HG02840 (cell line): ENCODE results near the gene ACSL3.
"Not testable (repeated sequence)": the region's sequence is repeated elsewhere in the genome, so short reads cannot be mapped to it uniquely, and the experiment has no call there.

ENCODE experiments used
- ATAC-seq: cut with Tn5 transposase; IDR thresholded peaks from one replicate; pipeline ENCODE4 v1.9.1; 2021; ENCODE audit warnings: mild to moderate bottlenecking, moderate library complexity, moderate number of reproducible peaks; ENCODE audit not compliant: unreplicated experiment, low FRiP score

Gene ACSL3

DNA sequence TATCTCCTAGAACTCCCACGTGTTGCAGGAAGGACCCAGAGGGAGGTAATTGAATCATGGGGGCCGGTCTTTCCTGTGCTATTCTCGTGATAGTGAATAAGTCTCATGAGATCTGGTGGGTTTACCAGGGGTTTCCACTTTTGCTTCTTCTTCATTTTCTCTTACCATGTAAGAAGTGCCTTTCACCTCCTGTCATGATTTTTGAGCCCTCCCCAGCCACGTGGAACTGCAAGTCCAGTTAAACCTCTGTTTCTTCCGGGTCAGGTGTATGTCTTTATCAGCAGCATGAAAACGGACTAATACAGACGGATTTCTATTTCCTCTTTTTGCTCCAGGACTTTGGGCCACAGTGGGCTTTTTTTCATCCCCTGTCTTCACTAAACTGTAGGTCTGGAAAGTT lies 102.8 kb downstream of the ACSL3 start:
- no peak for ATAC-seq

DNA sequence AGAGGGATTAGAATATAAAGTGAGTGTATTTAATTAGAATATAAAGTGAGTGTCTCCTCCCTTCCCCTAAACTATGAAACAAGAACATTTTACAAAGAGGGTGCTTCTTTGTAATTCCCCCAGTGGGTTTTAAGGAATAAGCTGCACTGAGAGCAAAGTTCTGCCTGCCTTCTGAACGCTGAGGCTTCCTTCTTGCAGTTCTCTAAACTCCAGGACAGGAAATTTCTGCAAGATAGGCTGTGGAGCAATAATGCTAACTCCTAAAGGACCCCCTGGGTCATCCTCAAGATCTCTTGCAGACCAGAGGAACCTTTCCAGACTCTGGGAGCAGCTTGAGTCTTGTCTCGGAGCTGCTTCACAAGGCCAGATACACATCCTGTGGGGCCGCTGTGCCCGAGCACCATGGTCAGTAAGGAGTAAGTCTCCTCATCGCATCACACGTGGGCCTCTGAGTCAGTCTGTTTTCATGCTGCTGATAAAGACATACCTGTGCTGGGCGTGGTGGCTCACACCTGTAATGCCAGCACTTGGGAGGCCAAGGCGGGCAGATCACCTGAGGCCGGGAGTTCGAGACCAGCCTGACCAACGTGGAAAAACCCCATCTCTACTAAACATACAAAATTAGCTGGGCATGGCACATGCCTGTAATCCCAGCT lies 103.7 kb downstream of the ACSL3 start:
- no peak for ATAC-seq

DNA sequence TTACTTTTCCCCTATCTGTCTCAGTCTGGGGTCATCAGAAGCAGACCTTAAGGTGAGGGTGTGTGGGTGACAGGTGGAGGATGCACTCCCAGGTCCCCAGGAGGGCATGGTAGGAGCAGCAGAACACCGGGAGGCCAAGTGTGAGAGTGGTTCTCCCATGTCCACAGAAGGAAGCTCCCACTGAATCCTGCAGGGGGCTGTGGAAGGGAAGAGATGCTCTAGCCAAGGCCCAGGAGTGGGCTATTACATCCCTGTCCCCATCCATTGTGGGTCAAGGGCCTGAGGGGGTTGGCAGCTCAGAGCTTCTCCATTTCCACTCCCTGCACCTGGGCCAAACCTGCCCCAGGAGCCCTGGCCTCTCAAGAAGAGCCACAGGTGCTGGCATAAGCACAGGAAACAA lies 104.7 kb downstream of the ACSL3 start:
- no peak for ATAC-seq

DNA sequence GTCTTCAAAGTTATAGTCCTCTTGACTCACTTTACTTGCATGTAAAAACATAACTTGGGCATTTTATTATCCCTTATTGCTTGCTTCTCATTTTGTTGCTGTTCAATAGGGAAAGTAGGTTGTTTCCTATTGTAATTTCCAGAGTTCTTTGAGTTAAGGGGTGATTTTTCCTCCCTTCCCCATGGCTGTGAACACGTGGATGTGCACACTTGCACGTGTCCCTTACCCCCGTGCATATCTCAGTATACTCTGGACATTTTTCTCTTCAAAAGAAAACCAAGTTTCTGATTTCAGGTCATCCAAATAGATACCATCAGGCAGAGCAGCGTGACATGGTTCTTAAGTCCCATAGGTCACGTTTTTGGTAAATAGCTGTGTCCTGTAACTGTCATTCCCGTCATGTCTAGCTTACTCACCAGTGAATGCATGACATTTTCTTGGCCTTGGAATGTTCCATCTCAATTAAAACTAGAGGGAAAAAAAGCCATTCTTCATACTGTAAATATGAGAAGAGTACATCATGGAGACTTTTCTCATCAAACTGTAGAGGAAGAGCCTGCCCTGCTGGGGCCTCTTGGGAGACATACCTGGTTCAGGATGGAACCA lies 107.8 kb downstream of the ACSL3 start:
- no peak for ATAC-seq

DNA sequence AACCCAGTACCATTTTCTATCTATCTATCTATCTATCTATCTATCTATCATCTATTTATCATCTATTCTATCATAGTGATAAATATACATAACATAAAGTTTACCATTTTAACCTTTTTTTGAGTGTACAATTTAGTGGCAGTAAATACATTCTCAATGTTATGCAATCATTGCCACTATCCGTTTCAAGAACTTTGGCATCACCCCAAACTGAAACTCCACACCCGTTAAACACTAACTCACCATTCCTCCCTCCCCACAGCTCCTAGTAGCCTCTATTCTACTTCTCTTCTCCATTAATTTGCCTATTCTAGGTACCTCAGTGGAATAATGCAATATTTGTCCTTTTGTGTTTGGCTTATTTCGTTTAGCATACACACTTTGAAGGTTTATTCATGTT lies 108.7 kb downstream of the ACSL3 start:
- no peak for ATAC-seq

DNA sequence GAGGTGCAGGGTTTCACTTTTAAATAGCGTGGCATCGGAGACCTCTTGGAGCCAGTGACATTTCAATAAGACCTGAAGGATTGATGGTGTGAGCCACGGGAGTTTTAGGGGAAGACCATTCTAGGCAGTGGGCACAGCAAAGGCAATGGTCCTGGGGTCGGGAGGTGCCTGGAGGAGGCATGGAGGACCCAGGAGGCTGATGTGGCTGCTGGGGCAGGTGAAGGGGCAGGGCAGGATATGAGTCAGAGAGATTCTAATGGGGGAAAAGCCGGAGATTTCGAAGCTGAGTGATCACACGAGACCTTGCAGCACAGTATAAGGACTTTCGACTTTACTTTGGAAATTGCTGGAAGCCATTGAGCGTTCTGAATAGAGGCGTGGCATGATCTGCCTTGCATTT lies 111.6 kb downstream of the ACSL3 start:
- no peak for ATAC-seq

DNA sequence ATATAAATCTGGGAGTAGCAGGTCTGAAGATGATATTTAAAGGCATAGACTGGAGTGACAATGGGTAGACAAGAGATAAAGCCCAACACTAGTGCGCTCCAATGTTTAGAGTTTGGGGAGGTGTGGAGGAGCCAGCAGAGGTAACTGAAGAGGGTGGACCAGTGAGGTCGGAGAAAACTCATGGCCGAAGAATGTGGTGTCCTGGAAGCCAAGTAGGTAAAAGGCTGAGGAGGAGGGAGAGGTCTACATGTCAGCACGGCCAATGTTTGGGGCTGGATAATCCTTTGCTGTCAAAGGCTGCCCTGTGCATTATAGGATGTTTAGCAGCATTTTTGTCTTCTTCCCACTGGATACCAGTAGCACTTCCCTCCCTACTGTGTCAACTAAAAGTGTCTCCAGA lies 112.4 kb downstream of the ACSL3 start:
- no peak for ATAC-seq

DNA sequence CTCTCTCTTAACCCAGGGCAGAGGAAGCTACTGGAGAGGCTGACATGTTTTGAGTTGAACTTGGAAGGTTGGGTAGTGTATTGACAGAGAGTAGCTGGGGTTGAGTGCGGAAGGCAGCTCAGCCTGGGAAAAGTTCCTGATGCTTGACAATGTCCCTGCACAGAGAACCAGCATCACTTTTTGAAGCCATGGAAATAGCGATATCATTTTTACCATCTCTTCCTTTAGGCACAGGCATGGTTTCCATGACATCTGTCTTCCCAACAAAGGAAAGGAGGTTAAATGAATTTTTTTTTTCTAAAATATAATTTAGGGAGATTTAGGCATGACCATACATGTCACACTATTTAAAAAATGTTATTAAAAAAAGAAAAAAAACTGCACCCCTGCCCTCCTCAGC lies 112.9 kb downstream of the ACSL3 start:
- ATAC-seq: no peak

DNA sequence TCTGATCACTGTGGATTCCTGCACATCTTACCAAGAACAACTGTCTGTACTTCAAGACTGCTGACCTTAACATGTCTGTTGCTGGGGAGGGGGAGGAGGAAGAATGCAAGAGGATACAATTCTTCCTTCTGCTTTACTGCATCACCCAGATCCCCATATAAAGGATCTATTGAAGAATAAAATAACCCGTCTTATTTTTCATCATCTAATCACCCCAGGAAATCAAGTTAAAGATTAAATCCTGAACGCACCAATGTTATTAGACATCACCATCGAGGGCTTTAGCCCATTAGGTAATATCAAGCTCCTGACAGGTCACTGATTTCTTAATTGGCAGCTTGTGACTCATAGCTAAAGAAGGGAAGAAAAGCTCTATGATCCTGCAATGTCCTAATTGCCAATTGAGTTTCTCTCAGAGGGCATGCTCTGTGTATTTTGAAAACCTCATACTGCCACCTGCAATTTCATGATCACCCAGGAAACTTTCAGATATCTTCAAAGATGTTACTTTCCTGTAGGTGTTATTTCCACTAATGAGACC lies 115.8 kb downstream of the ACSL3 start:
- ATAC-seq: no peak

DNA sequence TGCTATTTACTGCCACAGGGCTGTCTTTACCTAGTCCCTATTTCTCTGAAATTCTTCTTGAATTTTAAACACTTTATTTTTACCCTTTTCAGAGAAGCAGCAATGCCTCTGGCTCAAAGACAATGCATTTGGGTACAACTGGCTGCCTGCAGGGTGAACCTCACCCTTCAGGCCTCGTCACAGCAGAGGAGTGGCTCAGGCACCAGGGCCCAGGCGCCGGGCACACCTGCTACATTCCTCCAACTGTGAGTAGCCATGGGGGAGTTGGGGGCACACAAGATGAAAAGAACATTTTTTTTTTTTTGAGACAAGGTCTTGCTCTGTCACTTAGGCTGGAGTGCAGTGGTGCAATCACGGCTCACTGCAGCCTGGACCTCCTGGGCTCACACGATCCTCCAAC lies 116.3 kb downstream of the ACSL3 start:
- no peak for ATAC-seq

DNA sequence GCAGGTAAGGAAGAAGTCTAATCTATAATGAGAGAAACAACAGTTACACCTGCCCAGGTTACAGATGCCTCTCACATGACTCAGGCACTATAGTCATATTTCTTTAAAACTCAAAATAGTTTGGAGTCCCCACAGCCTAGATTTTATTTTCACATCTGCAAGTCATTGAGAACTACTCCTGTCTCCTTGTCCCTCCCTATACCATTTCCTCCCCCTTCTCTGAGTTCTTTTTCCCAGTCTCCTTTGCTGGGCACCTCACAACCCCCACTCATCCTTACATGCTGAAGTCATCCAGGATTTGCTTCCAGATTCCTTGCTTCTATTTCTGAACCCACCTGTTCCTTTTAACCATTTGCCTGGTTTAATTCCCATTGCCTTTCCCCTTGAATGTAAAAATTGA lies 118.0 kb downstream of the ACSL3 start:
- no peak for ATAC-seq

DNA sequence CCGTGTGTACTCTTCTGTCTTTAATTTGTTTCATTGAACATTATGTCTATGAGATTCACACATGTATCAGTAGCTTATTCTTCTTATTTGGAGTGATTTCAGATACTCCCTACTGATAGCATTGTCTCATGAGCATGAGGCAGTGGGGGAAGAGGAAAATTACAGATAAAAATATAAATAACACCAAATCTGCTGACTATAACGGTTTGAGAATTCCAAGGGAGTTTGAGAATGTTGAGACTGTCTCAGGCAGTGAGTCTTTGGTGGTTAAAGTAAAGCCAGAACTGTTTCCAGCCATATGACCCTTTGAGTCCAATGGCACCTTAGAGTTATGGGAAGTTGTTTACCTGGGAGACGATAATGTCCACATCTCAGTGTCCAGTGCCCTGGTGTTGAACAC lies 118.6 kb downstream of the ACSL3 start:
- no peak for ATAC-seq

DNA sequence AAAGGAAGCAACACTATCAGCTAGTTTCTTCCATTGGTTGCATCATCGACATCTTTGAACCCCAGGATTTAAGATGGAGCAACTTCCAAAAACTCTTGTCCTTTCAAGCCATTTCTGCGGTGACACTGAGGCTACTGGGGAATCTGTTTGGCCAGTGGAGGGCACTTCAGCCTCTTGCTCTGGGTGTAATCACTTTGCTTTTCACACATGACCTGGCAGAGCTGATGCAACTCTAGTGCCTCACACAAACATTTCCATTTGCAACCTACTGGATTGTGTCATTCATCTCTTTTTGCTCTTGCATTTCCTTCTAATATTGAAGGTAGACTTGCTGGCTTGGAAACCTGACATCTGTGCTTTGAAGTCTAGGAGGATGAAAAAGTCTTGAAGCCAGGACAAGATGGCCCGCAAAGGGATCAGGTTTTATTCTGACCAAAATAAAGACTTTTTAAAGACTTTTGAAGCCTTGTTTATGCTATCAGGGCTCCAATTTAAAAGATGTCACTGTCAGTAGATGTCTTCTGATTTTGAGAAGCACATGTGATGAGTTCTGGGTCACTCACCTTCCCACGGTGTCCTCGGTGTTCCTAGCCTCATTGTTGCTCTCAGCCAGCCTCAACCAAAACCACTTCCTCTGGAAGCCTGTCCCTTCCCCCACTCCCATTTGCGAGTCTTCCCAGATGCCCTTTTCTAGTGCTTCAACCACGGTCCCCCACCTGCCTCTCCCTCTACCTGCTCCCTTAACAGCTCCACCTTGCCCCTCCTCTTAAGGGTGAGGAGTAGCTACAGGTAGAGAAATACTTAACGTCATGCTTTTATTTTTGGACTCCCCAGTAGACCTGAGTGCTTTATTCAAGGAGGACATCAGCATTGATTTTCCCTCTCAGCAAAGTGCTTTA lies 121.4 kb downstream of the ACSL3 start:
- no peak for ATAC-seq

DNA sequence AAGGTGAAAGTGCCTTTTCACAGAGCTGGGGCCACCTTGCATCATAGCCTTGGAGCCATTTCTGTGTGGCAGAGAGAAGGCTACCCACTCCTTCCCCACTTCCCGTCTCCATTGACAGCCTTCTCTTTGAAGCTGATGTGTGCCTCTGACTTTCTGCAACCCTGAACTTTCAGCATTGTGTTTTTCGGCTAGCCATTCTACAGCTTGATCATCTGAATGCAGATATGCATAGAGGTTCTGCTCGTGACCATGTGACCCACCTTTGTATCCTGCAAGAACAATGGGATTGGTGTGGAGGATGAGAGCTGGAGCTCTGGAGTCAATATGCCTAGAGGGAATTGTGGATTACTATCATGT lies 122.1 kb downstream of the ACSL3 start:
- ATAC-seq: no peak

DNA sequence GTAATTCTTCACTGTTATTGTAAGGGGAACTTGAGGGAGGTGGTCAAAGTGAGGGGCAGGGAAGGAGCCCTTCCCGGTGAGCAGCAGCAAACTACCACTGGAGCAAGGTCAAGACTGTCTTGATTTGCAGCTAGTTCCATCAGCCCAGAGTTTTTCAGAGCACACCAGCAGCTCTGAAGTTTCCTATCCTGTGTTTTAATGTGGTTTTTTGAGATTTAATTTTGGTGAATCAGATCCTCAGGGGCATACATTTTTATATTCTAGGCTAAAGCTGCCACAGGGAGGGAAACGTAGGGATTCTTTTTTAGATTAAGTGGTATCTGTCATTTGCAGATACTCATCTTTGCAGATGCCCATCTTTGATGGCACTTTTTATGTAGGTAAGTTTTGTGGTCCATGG lies 124.1 kb downstream of the ACSL3 start:
- ATAC-seq: no peak

DNA sequence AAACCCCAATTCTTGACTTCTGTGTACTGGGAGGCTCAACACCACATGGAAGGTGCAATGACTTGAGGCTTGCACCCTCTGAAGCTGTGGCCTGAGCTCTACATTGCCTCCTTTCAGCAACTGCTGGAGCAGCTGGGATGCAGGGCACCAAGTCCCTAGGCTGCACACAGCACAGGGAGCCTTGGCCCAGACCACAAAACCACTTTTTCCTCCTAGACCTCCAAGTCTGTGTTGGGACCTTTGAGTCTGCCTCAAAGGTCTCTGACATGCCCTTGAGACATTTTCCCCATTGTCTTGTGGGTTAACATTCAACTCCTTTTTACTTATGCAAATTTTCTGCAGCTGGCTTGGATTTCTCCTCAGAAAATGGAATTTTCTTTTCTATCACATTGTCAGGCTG lies 128.6 kb downstream of the ACSL3 start:
- ATAC-seq: no peak

DNA sequence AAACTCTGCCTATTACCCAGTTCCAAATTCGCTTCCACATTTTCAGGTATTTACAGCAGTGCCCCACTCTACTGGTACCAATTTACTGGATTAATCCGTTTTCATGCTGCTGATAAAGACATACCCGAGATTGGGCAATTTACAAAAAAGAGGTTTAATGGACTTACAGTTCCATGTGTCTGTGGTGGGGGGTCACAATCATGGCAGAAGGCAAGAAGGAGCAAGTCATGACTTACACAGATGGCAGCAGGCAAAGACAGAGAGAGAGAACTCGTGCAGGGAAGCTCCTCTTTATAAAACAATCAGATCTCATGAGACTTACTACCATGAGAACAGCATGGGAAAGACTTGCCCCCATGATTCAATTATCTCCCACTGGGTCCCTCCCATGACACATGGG lies 129.4 kb downstream of the ACSL3 start:
- ATAC-seq: not testable (repeated sequence)

DNA sequence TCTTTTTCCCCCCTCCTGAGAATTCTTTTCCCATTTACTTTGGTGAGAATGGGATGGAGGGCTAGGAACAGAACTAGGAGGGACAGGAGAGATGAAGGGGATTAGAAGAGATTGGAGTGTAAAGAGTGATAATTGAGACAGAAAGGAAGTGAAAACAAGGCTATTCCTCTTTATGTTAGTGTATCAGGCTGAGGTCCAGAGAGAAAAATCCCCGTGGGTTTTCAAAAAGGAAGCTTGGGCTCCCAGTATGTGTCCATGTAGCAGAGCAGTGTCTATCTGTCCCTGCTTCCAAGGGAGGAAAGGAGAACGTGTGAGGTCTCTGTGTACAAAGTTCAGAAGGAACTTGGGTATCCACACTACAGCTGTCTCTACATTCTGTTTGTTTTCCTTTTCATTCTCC lies 131.3 kb downstream of the ACSL3 start:
- ATAC-seq: no peak
